HepG2 (cell line): ENCODE measurements around the gene LTA4H. TPM values are rescaled to one million over a fixed set of nuclear protein-coding genes. Genes with fewer than 3 reads are reported as not detected.

Experiments used
- ARNTL ChIP-seq: sonication (generic); formaldehyde crosslinking; IDR thresholded peaks from 2 replicates; pipeline ENCODE4 v1.4.0; 2020; ENCODE audit warnings: mild to moderate bottlenecking, missing genetic modification reagents
- CEBPG ChIP-seq: IDR thresholded peaks from 2 replicates; pipeline ENCODE4 v1.6.1; 2016
- EZH2 ChIP-seq: conservative IDR thresholded peaks from 2 replicates; pipeline ENCODE4 v1.6.1; 2012; ENCODE audit warnings: mild to moderate bottlenecking, low read depth, low read length, moderate library complexity
- FOXM1 ChIP-seq: sonication (generic); formaldehyde crosslinking; IDR thresholded peaks from 2 replicates; pipeline ENCODE4 v1.5.0; 2020; ENCODE audit warnings: missing genetic modification reagents
- GATAD1 ChIP-seq: IDR thresholded peaks from 2 replicates; pipeline ENCODE4 v1.6.1; 2016; ENCODE audit warnings: missing genetic modification reagents, missing compliant biosample characterization
- JUN ChIP-seq: sonication (generic); formaldehyde crosslinking; IDR thresholded peaks from 2 replicates; pipeline ENCODE4 v1.4.0; 2020; ENCODE audit warnings: mild to moderate bottlenecking, missing genetic modification reagents
- KDM1A ChIP-seq: IDR thresholded peaks from 2 replicates; pipeline ENCODE4 v1.6.1; 2016; ENCODE audit warnings: missing compliant biosample characterization
- NFE2L2 ChIP-seq: fragments of 150-350 bp; IDR thresholded peaks from 2 replicates; pipeline ENCODE4 v1.6.1; 2014; ENCODE audit warnings: low read length
- PAX8 ChIP-seq: sonication (generic); formaldehyde crosslinking; IDR thresholded peaks from 2 replicates; pipeline ENCODE4 v1.8.0; 2022; ENCODE audit warnings: mild to moderate bottlenecking, missing genetic modification reagents, borderline replicate concordance
- PHF5A ChIP-seq: IDR thresholded peaks from one replicate; pipeline ENCODE4 v1.6.1; 2018; ENCODE audit warnings: low read depth, missing genetic modification reagents; ENCODE audit not compliant: unreplicated experiment
- SMYD3 ChIP-seq: sonication (generic); formaldehyde crosslinking; IDR thresholded peaks from 2 replicates; pipeline ENCODE4 v1.8.1; 2023; ENCODE audit warnings: mild to moderate bottlenecking, missing genetic modification reagents
- ZIK1 ChIP-seq: sonication (generic); formaldehyde crosslinking; IDR thresholded peaks from 2 replicates; pipeline ENCODE4 v1.5.0; 2020; ENCODE audit warnings: mild to moderate bottlenecking, low read depth, missing genetic modification reagents, borderline replicate concordance
- ZNF256 ChIP-seq: sonication (generic); formaldehyde crosslinking; conservative IDR thresholded peaks from 2 replicates; pipeline ENCODE4 v1.4.0; 2020; ENCODE audit warnings: missing genetic modification reagents
- ZNF335 ChIP-seq: sonication (generic); formaldehyde crosslinking; IDR thresholded peaks from 2 replicates; pipeline ENCODE4 v1.4.0; 2020; ENCODE audit warnings: missing genetic modification reagents
- ZNF383 ChIP-seq: sonication (generic); formaldehyde crosslinking; IDR thresholded peaks from 2 replicates; pipeline ENCODE4 v1.4.0; 2020; ENCODE audit warnings: missing genetic modification reagents, mild to moderate bottlenecking, borderline replicate concordance
- ZNF644 ChIP-seq: IDR thresholded peaks from 2 replicates; pipeline ENCODE4 v1.6.1; 2016; ENCODE audit warnings: low read depth
- ZNF761 ChIP-seq: sonication (generic); formaldehyde crosslinking; conservative IDR thresholded peaks from 2 replicates; pipeline ENCODE4 v1.4.0; 2020; ENCODE audit warnings: mild to moderate bottlenecking, missing genetic modification reagents
- ZSCAN25 ChIP-seq: sonication (generic); formaldehyde crosslinking; IDR thresholded peaks from 2 replicates; pipeline ENCODE4 v1.8.0; 2022; ENCODE audit warnings: mild to moderate bottlenecking, missing genetic modification reagents
- polyA plus RNA-seq, 8 experiments: library from polyadenylated mRNA; depleted of rRNA in 3 of 8; stranded (reverse) in 7 of 8; unstranded in 1 of 8; fragments of >200 nt; fragmentation: Illumina TruSeq in 4 of 8; extraction: Trizol in 4 of 8; gene quantifications; 2 replicates each; pipeline versions ENCODE4 v1.2.1 to v1.2.3, GENCODE V29; 2011 to 2016; ENCODE audit warnings: low read depth in 4 of 8, missing spikeins in 1 of 8, mixed read lengths in 1 of 8; ENCODE audit not compliant: insufficient read depth in 1 of 8
- total RNA-seq, 5 experiments: library from RNA; depleted of rRNA; stranded (reverse); fragments of >200 nt; fragmentation: Illumina TruSeq; extraction: Trizol; gene quantifications; 2 replicates each; pipeline ENCODE4 v1.2.3, GENCODE V29; 2016; ENCODE audit warnings: low read depth in 1 of 5
- TF ChIP-seq, protein P1 (sequence below): sonication (generic); formaldehyde crosslinking; IDR thresholded peaks from 2 replicates; pipeline ENCODE4 v1.9.0; 2022; ENCODE audit warnings: missing genetic modification reagents, mild to moderate bottlenecking, borderline replicate concordance
- TF ChIP-seq, protein P2 (sequence below), 2 experiments: fragments of 450-650 bp in 1 of 2; sonication (generic) in 1 of 2; formaldehyde crosslinking; IDR thresholded peaks; 2 replicates each; pipeline versions ENCODE4 v1.5.0 to v1.8.0; 2020 to 2022; ENCODE audit warnings: mild to moderate bottlenecking in 1 of 2, missing genetic modification reagents in 1 of 2
- TF ChIP-seq, protein P3 (sequence below): IDR thresholded peaks from 2 replicates; pipeline ENCODE4 v1.6.1; 2016; ENCODE audit warnings: mild to moderate bottlenecking
- TF ChIP-seq, protein P4 (sequence below): sonication (generic); formaldehyde crosslinking; IDR thresholded peaks from 2 replicates; pipeline ENCODE4 v1.4.0; 2020; ENCODE audit warnings: low read depth, mild to moderate bottlenecking, missing genetic modification reagents
- TF ChIP-seq, protein P5 (sequence below): sonication (generic); formaldehyde crosslinking; IDR thresholded peaks from 2 replicates; pipeline ENCODE4 v1.5.0; 2020; ENCODE audit warnings: mild to moderate bottlenecking, missing genetic modification reagents, borderline replicate concordance

Gene LTA4H
- total and polyA plus RNA-seq, 2 of the 13 experiments (the other 11 are each of a cell fraction or from before 2014, with no cell fraction given) = 87.5 to 90.4 TPM

DNA sequence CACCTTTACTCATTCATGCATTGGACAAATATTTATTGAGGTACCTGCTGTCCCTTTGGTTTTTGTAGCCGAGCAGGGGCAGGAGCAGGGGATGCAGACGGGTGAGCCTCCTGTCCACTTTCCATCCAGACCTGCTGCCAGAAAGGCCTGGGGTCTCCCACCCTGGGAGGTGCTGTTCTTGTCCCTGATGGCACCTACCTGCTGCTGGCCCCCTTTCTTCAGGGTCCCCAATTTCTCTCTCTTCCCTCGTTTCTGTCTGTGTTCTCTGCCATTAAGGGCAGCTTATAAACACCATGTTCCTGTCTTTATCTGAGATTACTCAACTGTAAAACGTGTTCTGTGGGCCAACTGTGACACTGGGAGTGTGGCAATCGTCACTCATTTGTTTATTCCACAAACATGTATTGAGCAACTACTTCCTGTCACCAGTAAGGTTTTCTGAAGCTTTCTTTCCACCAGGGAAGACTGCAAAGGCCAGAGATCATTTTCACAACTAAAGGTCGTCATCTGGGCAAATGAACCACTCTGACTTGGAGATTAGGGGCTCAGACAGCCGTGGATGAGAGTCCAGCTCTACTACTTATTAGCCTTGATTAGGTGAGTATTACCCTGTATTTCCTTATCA, 39.2 kb downstream of the LTA4H start, which contains the start of gene HAL (continued):
- TF ChIP-seq, protein P1, sequence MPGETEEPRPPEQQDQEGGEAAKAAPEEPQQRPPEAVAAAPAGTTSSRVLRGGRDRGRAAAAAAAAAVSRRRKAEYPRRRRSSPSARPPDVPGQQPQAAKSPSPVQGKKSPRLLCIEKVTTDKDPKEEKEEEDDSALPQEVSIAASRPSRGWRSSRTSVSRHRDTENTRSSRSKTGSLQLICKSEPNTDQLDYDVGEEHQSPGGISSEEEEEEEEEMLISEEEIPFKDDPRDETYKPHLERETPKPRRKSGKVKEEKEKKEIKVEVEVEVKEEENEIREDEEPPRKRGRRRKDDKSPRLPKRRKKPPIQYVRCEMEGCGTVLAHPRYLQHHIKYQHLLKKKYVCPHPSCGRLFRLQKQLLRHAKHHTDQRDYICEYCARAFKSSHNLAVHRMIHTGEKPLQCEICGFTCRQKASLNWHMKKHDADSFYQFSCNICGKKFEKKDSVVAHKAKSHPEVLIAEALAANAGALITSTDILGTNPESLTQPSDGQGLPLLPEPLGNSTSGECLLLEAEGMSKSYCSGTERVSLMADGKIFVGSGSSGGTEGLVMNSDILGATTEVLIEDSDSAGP (CRISPR knock-in tag) = peak; percentile 45
- 0 out of 2 replicates have a peak, but pooled peaks have one; percentile 48 for TF ChIP-seq ZNF335 (CRISPR knock-in tag)
- TF ChIP-seq PAX8 (CRISPR knock-in tag) = 0 out of 2 replicates have a peak, but pooled peaks have one; percentile 83
- TF ChIP-seq ZNF761 (CRISPR knock-in tag) = peak; percentile 92
- TF ChIP-seq ZSCAN25 (CRISPR knock-in tag) = peak; percentile 53; the same call in 1 of the 2 replicates
- peak; percentile 97 for TF ChIP-seq ARNTL
- TF ChIP-seq ZNF256 (CRISPR knock-in tag) = no peak
- peak; percentile 76 for TF ChIP-seq GATAD1 (CRISPR knock-in tag)
- peak; percentile 93 for TF ChIP-seq SMYD3 (CRISPR knock-in tag)
- peak; percentile 89 for TF ChIP-seq JUN (CRISPR knock-in tag)
- no peak for TF ChIP-seq ZNF383 (CRISPR knock-in tag)
- TF ChIP-seq NFE2L2 = no peak
- TF ChIP-seq KDM1A (CRISPR knock-in tag) = peak; percentile 52; the same call in 1 of the 2 replicates
- TF ChIP-seq, protein P2, sequence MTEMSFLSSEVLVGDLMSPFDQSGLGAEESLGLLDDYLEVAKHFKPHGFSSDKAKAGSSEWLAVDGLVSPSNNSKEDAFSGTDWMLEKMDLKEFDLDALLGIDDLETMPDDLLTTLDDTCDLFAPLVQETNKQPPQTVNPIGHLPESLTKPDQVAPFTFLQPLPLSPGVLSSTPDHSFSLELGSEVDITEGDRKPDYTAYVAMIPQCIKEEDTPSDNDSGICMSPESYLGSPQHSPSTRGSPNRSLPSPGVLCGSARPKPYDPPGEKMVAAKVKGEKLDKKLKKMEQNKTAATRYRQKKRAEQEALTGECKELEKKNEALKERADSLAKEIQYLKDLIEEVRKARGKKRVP (CRISPR knock-in tag; IDR thresholded peaks at IDR 0.05) = peak in 1 of 2 experiments; percentile 93; a peak in 2 of 4 replicates
- peak; percentile 99 for TF ChIP-seq CEBPG (CRISPR knock-in tag)
- TF ChIP-seq, protein P3, sequence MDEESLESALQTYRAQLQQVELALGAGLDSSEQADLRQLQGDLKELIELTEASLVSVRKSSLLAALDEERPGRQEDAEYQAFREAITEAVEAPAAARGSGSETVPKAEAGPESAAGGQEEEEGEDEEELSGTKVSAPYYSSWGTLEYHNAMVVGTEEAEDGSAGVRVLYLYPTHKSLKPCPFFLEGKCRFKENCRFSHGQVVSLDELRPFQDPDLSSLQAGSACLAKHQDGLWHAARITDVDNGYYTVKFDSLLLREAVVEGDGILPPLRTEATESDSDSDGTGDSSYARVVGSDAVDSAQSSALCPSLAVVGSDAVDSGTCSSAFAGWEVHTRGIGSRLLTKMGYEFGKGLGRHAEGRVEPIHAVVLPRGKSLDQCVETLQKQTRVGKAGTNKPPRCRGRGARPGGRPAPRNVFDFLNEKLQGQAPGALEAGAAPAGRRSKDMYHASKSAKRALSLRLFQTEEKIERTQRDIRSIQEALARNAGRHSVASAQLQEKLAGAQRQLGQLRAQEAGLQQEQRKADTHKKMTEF = peak; percentile 96
- TF ChIP-seq, protein P4, sequence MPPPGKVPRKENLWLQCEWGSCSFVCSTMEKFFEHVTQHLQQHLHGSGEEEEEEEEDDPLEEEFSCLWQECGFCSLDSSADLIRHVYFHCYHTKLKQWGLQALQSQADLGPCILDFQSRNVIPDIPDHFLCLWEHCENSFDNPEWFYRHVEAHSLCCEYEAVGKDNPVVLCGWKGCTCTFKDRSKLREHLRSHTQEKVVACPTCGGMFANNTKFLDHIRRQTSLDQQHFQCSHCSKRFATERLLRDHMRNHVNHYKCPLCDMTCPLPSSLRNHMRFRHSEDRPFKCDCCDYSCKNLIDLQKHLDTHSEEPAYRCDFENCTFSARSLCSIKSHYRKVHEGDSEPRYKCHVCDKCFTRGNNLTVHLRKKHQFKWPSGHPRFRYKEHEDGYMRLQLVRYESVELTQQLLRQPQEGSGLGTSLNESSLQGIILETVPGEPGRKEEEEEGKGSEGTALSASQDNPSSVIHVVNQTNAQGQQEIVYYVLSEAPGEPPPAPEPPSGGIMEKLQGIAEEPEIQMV (CRISPR knock-in tag) = peak; percentile 90
- TF ChIP-seq ZNF644 (CRISPR knock-in tag) = peak; percentile 85
- no peak for TF ChIP-seq ZIK1
- no peak for TF ChIP-seq EZH2
- no peak for TF ChIP-seq FOXM1
- TF ChIP-seq, protein P5, sequence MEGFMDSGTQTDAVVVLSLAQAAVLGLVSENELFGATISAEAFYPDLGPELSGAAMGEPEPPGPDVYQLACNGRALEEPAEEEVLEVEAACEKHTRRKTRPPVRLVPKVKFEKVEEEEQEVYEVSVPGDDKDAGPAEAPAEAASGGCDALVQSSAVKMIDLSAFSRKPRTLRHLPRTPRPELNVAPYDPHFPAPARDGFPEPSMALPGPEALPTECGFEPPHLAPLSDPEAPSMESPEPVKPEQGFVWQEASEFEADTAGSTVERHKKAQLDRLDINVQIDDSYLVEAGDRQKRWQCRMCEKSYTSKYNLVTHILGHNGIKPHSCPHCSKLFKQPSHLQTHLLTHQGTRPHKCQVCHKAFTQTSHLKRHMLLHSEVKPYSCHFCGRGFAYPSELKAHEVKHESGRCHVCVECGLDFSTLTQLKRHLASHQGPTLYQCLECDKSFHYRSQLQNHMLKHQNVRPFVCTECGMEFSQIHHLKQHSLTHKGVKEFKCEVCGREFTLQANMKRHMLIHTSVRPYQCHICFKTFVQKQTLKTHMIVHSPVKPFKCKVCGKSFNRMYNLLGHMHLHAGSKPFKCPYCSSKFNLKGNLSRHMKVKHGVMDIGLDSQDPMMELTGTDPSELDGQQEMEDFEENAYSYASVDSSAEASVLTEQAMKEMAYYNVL (CRISPR knock-in tag) = peak; percentile 99
- TF ChIP-seq PHF5A (CRISPR knock-in tag) = peak; percentile 37
